Tibial nerve (tissue), 3 donors: ENCODE data around the gene ZNF385D.

ENCODE experiments used
- CTCF ChIP-seq, 5 experiments: fragments of 200-600 bp in 3 of 5; fragments of 450-650 bp in 2 of 5; sonication (generic) in 3 of 5; IDR thresholded peaks; one replicate each; pipeline ENCODE4 v1.5.1; 2016 to 2019; ENCODE audit warnings: antibody characterized with exemption in 5 of 5, mild to moderate bottlenecking in 3 of 5, moderate library complexity in 2 of 5
- POLR2A ChIP-seq, 2 donors: fragments of 450-650 bp; IDR thresholded peaks; one replicate each; pipeline ENCODE4 v1.6.1; 2017; ENCODE audit warnings: antibody characterized with exemption in 2 of 2, mild to moderate bottlenecking in 2 of 2, moderate library complexity in 2 of 2

GRCh38 chr3:21682206-21682605 is 68.8 kb downstream of the ZNF385D start:
- TF ChIP-seq CTCF (IDR thresholded peaks at IDR 0.05) = no peak
- TF ChIP-seq POLR2A (IDR thresholded peaks at IDR 0.05) = no peak
